NCI-H146 (cell line): ENCODE results near the gene BABAM2.
"Not testable (repeated sequence)": the region's sequence is repeated elsewhere in the genome, so short reads cannot be mapped to it uniquely, and the experiment has no call there.

Experiments used
- DNase-seq: peaks from one replicate; lab custom pipeline; 2025; lab: John Stamatoyannopoulos, UW

The BABAM2 gene

GRCh38 chr2:28316546-28317335 is 426.2 kb downstream of the BABAM2 start:
- DNase-seq, result no peak

GRCh38 chr2:28317390-28317789 is 426.9 kb downstream of the BABAM2 start:
- no peak for DNase-seq

GRCh38 chr2:28318023-28318422 is 427.5 kb downstream of the BABAM2 start:
- DNase-seq, result no peak

- no peak for DNase-seq
Measured at GRCh38 chr2:28318462-28319117, 428.1 kb downstream of the BABAM2 start.

- DNase-seq, result no peak
Measured at GRCh38 chr2:28319118-28320008, 428.8 kb downstream of the BABAM2 start.

- no peak for DNase-seq
Measured at GRCh38 chr2:28320009-28320365, 429.5 kb downstream of the BABAM2 start.

GRCh38 chr2:28320371-28320770 is 429.8 kb downstream of the BABAM2 start:
- DNase-seq, result no peak

GRCh38 chr2:28321426-28321825 is 430.9 kb downstream of the BABAM2 start:
- no peak for DNase-seq

GRCh38 chr2:28322051-28322450 is 431.5 kb downstream of the BABAM2 start:
- no peak for DNase-seq

- no peak for DNase-seq
Measured at GRCh38 chr2:28322456-28322855, 431.9 kb downstream of the BABAM2 start.

GRCh38 chr2:28322981-28323396 is 432.5 kb downstream of the BABAM2 start:
- no peak for DNase-seq

- DNase-seq, result peak; percentile 75
Measured at GRCh38 chr2:28325173-28325566, 434.6 kb downstream of the BABAM2 start.

GRCh38 chr2:28325567-28326468 is 435.3 kb downstream of the BABAM2 start:
- DNase-seq, result peak; percentile 82

GRCh38 chr2:28326469-28326805 is 435.9 kb downstream of the BABAM2 start:
- peak; percentile 73 for DNase-seq

- no peak for DNase-seq
Measured at GRCh38 chr2:28326881-28327505, 436.5 kb downstream of the BABAM2 start.

GRCh38 chr2:28327581-28327955 is 437.0 kb downstream of the BABAM2 start:
- DNase-seq, result no peak

GRCh38 chr2:28327956-28328922 is 437.7 kb downstream of the BABAM2 start:
- no peak for DNase-seq

GRCh38 chr2:28329184-28329583 is 438.7 kb downstream of the BABAM2 start:
- DNase-seq, result no peak

- not testable (repeated sequence) for DNase-seq
Measured at GRCh38 chr2:28330722-28331121, 440.2 kb downstream of the BABAM2 start.

- not testable (repeated sequence) for DNase-seq
Measured at GRCh38 chr2:28331797-28332196, 441.3 kb downstream of the BABAM2 start.
